NCI-H82 treated with DMSO at 0.1 percent for 48 hours (cell line): Measurements from ENCODE around the gene TAF13.

Source experiments
- DNase-seq: peaks from one replicate; lab custom pipeline; 2025; ENCODE audit not compliant: unreplicated experiment; lab: John Stamatoyannopoulos, UW

The TAF13 gene

GRCh38 chr1:109075531-109076490, at the start of gene TAF13:
TSS of gene TAF13 (minus strand) at chr1:109076003. CDS start at chr1:109075947, 56 bp downstream.
- DNase-seq = peak; percentile 83

DNA sequence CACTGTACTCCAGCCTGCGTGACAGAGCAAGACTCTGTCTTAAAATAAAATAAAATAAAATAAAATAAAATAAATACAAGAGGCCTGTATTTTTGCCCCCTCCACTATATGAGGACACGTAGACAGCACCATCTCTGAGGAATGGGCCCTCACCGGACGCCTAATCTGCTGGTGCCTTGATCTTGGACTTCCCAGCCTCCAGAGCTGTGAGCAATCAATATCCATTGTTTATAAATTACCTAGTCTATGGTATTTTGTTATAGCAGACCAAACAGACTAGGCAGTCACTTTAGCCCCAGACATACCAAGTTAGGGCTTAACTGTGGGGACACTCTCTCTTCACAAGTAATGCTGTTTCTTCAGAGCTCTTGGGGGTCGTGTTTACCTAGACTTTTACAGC, 44.6 kb upstream of the TAF13 start:
- DNase-seq = no peak

- DNase-seq = no peak
Measured at GRCh38 chr1:109118089-109118488, 42.3 kb upstream of the TAF13 start.

GRCh38 chr1:109116286-109116685, 40.5 kb upstream of the TAF13 start:
- no peak for DNase-seq

DNA sequence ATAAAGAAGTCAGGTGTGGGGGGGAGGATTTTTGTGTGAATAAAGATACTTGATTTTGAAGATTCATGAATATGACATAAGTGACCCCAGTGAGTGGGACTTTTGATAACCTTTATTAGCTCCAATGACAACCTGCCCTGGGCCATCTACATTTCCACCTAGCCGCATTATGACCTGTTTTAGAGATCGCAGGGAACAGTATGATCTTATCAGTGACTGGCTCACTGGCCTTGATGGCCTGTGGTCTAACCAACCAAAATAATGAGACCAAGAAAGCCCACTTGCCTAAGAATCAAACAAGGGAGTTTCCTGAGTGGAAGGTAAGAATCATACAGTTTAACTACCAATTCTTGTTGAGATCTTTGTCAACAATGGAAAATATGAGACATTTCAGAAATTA, 39.9 kb upstream of the TAF13 start:
- DNase-seq = no peak

DNA sequence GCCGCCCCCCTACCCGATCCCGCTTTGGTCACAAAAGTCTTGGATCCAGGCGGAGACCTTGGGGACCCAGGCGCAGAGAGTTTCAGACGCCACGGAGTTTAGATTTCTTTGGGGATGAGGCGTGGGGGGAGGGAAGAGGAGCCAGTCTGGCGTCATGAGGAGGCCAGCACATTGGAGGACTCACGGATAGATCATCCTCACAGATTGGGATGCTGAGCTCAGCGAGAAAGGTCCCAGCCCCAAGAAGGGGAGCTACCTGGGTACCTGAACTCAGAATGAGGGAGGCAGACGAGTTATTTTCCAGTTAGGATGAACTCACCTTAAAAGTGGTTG, 38.5 kb upstream of the TAF13 start:
- no peak for DNase-seq

DNA sequence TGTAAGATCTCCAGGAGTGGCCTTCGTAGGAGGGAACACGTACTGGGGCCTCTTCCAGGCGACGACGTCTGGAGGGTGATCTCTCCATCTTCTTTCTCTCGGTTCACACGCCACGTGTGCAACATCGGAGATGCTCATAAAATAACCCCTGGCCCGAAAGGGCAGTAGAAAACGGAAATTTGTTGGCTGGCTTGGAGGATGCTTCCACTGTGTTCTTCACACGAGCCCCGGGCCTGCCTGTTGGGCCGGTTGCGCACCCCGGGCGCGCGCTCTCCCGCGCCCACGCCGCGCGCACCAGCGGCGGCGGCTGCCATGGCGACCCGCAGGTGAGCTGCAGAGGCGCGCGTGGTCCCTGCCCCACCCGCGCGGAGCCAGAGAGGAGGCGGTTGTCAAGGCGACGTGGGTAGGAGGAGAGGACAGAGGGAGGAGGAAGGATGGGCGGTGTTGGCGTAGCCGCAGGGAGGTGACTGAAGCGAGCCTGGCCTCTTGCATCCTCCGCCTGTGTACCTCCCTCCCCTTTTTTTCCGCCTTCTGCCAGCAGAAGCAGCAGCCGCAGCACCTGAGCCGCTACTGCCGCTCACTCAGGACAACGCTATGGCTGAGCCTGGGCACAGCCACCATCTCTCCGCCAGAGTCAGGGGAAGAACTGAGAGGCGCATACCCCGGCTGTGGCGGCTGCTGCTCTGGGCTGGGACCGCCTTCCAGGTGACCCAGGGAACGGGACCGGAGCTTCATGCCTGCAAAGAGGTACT, 38.0 kb upstream of the TAF13 start, which contains the start of gene ELAPOR1:
Gene ELAPOR1 (plus strand): TSS at position 526 of the 752 bp plus-strand sequence. CDS start 69 bp downstream, at position 595.
- no peak for DNase-seq

DNA sequence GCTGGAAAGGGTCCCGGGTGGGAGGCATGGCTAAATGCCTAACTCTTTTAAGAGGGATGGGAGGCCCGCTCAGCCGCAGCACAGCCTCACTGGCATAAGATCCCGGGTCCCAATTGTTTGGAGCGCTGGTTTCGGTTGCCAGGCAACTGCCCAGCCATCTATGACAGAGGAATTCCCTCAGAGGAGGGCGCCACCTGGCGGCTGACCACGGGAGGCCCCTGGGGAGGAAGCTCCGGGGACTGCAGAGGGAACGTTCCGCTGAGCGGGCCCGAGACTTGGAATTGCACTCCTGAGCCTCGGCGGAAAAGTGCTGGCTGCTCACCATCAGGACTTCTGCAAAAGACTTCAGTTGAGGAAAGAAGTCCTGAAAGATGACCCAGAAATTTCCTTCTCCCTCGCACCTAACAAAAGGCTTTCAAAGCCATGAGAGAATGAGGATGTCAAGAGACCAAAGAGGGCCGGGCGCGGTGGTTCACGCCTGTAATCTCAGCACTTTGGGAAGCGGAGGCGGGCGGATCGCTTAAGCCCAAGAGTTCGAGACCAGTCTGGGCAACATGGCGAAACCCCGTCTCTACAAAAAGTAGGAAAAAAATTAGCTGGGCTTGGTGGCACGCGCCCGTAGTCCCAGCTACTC, 37.0 kb upstream of the TAF13 start:
- peak; percentile 68 for DNase-seq

- DNase-seq = no peak
Measured at GRCh38 chr1:109112056-109112651, 36.4 kb upstream of the TAF13 start.

GRCh38 chr1:109111386-109112055, 35.7 kb upstream of the TAF13 start:
- DNase-seq = no peak

DNA sequence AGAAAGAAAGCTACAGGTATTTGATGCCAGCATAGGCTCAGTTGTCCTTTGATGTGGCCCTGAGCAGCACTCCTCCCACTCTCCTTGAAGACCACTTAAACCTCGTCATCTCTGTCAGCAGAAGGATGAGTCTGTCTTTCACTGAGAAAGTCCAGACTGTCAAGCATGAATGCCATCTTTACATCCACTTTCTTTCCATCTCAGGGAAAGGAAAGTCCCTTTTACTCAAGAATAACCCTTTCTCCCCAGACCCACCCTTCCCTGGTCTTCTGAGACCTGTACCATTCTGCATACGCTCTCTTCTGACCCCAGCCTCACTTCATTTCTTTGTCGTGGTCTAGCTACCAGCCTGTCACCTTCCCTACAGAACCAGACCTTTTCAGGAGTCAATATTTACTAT, 34.1 kb upstream of the TAF13 start:
- DNase-seq = no peak

GRCh38 chr1:109107785-109108184, 32.0 kb upstream of the TAF13 start:
- no peak for DNase-seq

GRCh38 chr1:109105881-109106280, 30.1 kb upstream of the TAF13 start:
- DNase-seq = no peak

- DNase-seq = no peak
Measured at GRCh38 chr1:109104364-109105151, 28.8 kb upstream of the TAF13 start.

DNA sequence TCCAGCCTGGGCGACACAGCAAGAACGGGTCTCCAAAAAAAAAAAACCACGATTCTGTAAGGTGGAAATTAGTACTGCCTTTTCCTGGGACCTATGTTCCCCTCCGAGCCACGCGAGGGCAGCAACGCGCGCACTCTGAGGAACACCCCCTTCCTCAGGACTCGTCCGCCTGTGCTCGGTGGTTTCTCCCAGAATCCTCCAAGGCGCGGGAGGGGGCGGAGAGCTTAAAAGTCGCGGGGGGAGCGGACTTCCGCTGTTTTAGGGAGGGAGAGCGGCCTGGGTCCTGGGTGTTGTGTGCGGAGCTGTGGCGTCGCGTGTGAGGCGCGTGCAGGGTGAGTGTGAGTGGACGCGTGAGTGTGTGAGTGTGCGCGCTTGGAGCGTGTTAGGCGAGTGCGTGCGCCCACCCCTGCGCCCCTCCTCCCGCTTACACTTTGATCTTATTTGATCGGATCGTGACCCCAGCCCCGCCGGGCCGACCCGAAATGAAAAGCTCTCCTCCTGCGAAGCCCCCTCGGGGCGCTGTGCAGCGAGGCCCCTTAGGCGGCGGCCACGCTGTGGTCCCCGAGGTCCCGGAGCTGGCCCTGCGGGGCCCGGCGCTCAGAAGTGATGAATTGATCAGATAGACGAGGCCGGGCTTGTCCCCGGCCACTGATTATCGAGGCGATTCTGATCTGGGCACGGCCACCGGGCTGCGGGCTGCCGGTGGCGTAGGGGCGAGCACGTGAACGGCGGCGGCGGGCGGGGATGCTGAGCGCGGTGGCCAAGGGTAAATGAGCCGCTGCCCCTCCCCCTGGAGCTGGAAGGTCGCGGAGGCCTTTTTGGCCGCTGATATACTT, 24.4 kb upstream of the TAF13 start:
- peak; percentile 91 for DNase-seq

DNA sequence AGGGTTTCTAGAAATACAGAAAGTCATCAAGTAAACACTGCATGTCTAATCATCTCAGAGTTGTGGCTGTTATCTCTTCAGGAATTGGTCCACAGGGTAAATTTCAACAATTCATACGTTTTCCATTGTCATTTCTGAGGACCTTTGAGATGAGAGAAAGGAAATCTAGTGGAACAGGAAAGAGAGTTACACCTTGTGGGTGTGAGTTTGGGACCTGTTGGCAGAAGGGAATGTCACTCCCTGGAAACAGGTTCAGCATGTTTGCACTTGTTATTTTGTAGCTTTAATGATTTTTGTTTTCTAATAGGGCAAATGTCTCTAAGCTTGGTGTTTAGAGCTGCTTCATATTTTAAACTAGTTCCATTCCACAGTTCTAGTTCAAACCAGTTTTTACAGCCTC, 20.3 kb upstream of the TAF13 start:
- DNase-seq = no peak

- no peak for DNase-seq
Measured at GRCh38 chr1:109095631-109096030, 19.8 kb upstream of the TAF13 start.

DNA sequence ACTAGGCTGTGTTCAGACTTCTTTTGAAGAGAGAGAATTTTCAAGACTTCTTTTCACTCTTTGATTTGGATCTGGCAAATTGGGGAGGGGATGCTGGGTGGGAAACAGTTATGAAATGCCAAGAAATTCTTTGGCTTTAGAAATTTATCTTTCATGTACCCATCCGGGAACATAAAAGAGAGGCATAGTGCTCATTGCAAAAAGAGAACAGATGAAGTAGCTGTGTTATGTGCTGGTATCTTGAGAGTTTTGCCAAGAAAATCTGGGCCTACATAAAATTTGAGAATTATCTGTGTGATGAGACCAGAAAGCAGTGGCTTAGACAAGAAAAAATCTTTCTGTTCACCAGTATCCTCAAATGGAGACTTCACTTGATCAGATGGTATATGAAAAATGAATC, 19.1 kb upstream of the TAF13 start:
- no peak for DNase-seq

DNA sequence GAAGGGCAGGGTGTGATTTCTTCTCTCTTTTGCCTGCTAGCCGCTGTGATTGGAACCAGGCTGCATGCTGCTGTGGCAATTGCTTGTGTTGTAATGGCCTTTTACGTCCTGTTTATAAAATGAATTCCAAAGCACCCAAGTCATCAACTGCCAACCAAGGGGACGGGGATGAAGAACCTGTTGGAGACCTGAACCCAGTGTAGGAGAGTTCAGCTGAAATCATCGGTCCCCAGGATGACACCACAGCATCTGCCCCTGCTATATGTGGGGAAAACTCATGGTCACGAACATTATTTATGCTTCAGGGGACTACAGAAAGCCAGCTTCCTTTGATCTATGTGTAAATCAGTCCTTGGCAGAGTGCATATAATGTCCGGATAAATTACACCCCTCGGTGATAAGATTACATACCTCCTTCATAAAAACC, 18.6 kb upstream of the TAF13 start:
- DNase-seq = no peak
